ENCODE data around the gene GABPB1.

Gene GABPB1

GRCh38 chr15:50287324-50288116 lies 67.5 kb downstream of the GABPB1 start:
- H3K4me3 ChIP-seq (ENCODE audit: low read depth in 1 of 5, low read length in 5 of 5): no peak overlapping the region
- no peaks in the 10 kb centered on the region for H3K27me3 ChIP-seq (ENCODE audit: control insufficient read depth in 5 of 5, insufficient read depth in 4 of 5, low read length in 5 of 5)
- H3K36me3 ChIP-seq (ENCODE audit: control insufficient read depth in 5 of 5, insufficient read depth in 5 of 5, low read length in 5 of 5): peaks cover 18 to 35% (median 27%) of the 10 kb centered on the region in 5 donors

GRCh38 chr15:50281427-50281826 lies 73.6 kb downstream of the GABPB1 start:
- Histone ChIP-seq H3K27ac (ENCODE audit: low read depth, low read length) (no peak overlapping the region), H3K9ac (ENCODE audit: low read length in 5 of 5) (no peak overlapping the region), H3K9me3 (ENCODE audit: control insufficient read depth in 5 of 5, low read length in 5 of 5) (no peaks in the 10 kb centered on the region), H3K4me1 (ENCODE audit: control insufficient read depth in 5 of 5, insufficient read depth in 5 of 5, low read length in 5 of 5) (no peaks in the 10 kb centered on the region), H3K27me3 (ENCODE audit: control insufficient read depth in 5 of 5, insufficient read depth in 4 of 5, low read length in 5 of 5) (no peaks in the 10 kb centered on the region), H3K36me3 (ENCODE audit: control insufficient read depth in 5 of 5, insufficient read depth in 5 of 5, low read length in 5 of 5) (peaks cover 3 to 10% (median 6%) of the 10 kb centered on the region in 5 donors), H3K4me3 (ENCODE audit: low read depth in 1 of 5, low read length in 5 of 5) (no peak overlapping the region)

More at GRCh38 chr15:50287324-50288116, 67.5 kb downstream of the GABPB1 start:
- Histone ChIP-seq H3K9ac (ENCODE audit: low read length in 5 of 5) (no peak overlapping the region), H3K27ac (ENCODE audit: low read depth, low read length) (no peak overlapping the region), H3K9me3 (ENCODE audit: control insufficient read depth in 5 of 5, low read length in 5 of 5) (no peaks in the 10 kb centered on the region), H3K4me1 (ENCODE audit: control insufficient read depth in 5 of 5, insufficient read depth in 5 of 5, low read length in 5 of 5) (no peaks in the 10 kb centered on the region)

- Histone ChIP-seq H3K27ac (ENCODE audit: low read depth, low read length) (no peak overlapping the region), H3K4me1 (ENCODE audit: control insufficient read depth in 5 of 5, insufficient read depth in 5 of 5, low read length in 5 of 5) (no peaks in the 10 kb centered on the region), H3K27me3 (ENCODE audit: control insufficient read depth in 5 of 5, insufficient read depth in 4 of 5, low read length in 5 of 5) (no peaks in the 10 kb centered on the region), H3K36me3 (ENCODE audit: control insufficient read depth in 5 of 5, insufficient read depth in 5 of 5, low read length in 5 of 5) (peaks cover 0 to 4% (median 3%) of the 10 kb centered on the region in 5 donors), H3K9ac (ENCODE audit: low read length in 5 of 5) (no peak overlapping the region), H3K9me3 (ENCODE audit: control insufficient read depth in 5 of 5, low read length in 5 of 5) (no peaks in the 10 kb centered on the region), H3K4me3 (ENCODE audit: low read depth in 1 of 5, low read length in 5 of 5) (no peak overlapping the region)
These were observed 74.7 kb downstream of the GABPB1 start for GRCh38 chr15:50280271-50280670.

GRCh38 chr15:50278496-50278895 lies 76.5 kb downstream of the GABPB1 start:
- Histone ChIP-seq H3K27me3 (ENCODE audit: control insufficient read depth in 5 of 5, insufficient read depth in 4 of 5, low read length in 5 of 5) (no peaks in the 10 kb centered on the region), H3K9ac (ENCODE audit: low read length in 5 of 5) (no peak overlapping the region), H3K4me3 (ENCODE audit: low read depth in 1 of 5, low read length in 5 of 5) (no peak overlapping the region), H3K4me1 (ENCODE audit: control insufficient read depth in 5 of 5, insufficient read depth in 5 of 5, low read length in 5 of 5) (no peaks in the 10 kb centered on the region), H3K27ac (ENCODE audit: low read depth, low read length) (no peak overlapping the region), H3K36me3 (ENCODE audit: control insufficient read depth in 5 of 5, insufficient read depth in 5 of 5, low read length in 5 of 5) (peaks cover 0 to 3% (median 0%) of the 10 kb centered on the region in 5 donors), H3K9me3 (ENCODE audit: control insufficient read depth in 5 of 5, low read length in 5 of 5) (no peaks in the 10 kb centered on the region)

GRCh38 chr15:50277370-50277769 lies 77.6 kb downstream of the GABPB1 start:
- no peaks in the 10 kb centered on the region for H3K9me3 ChIP-seq (ENCODE audit: control insufficient read depth in 5 of 5, low read length in 5 of 5)
- H3K9ac ChIP-seq (ENCODE audit: low read length in 5 of 5): no peak overlapping the region
- no peaks in the 10 kb centered on the region for H3K27me3 ChIP-seq (ENCODE audit: control insufficient read depth in 5 of 5, insufficient read depth in 4 of 5, low read length in 5 of 5)

GRCh38 chr15:50275908-50276307 lies 79.1 kb downstream of the GABPB1 start:
- H3K4me1 ChIP-seq (ENCODE audit: control insufficient read depth in 5 of 5, insufficient read depth in 5 of 5, low read length in 5 of 5): no peaks in the 10 kb centered on the region
- H3K9me3 ChIP-seq (ENCODE audit: control insufficient read depth in 5 of 5, low read length in 5 of 5): no peaks in the 10 kb centered on the region
- H3K9ac ChIP-seq (ENCODE audit: low read length in 5 of 5): no peak overlapping the region
- no peak overlapping the region for H3K27ac ChIP-seq (ENCODE audit: low read depth, low read length)
- peaks cover 0 to 3% (median 0%) of the 10 kb centered on the region in 5 donors for H3K36me3 ChIP-seq (ENCODE audit: control insufficient read depth in 5 of 5, insufficient read depth in 5 of 5, low read length in 5 of 5)
- no peaks in the 10 kb centered on the region for H3K27me3 ChIP-seq (ENCODE audit: control insufficient read depth in 5 of 5, insufficient read depth in 4 of 5, low read length in 5 of 5)
- H3K4me3 ChIP-seq (ENCODE audit: low read depth in 1 of 5, low read length in 5 of 5): no peak overlapping the region

More at GRCh38 chr15:50277370-50277769, 77.6 kb downstream of the GABPB1 start:
- no peak overlapping the region for H3K4me3 ChIP-seq (ENCODE audit: low read depth in 1 of 5, low read length in 5 of 5)
- no peaks in the 10 kb centered on the region for H3K4me1 ChIP-seq (ENCODE audit: control insufficient read depth in 5 of 5, insufficient read depth in 5 of 5, low read length in 5 of 5)
- no peak overlapping the region for H3K27ac ChIP-seq (ENCODE audit: low read depth, low read length)
- peaks cover 0 to 3% (median 0%) of the 10 kb centered on the region in 5 donors for H3K36me3 ChIP-seq (ENCODE audit: control insufficient read depth in 5 of 5, insufficient read depth in 5 of 5, low read length in 5 of 5)

GRCh38 chr15:50275091-50275490 lies 79.9 kb downstream of the GABPB1 start:
- Histone ChIP-seq H3K27ac (ENCODE audit: low read depth, low read length) (no peak overlapping the region), H3K4me3 (ENCODE audit: low read depth in 1 of 5, low read length in 5 of 5) (no peak overlapping the region), H3K9me3 (ENCODE audit: control insufficient read depth in 5 of 5, low read length in 5 of 5) (no peaks in the 10 kb centered on the region), H3K4me1 (ENCODE audit: control insufficient read depth in 5 of 5, insufficient read depth in 5 of 5, low read length in 5 of 5) (no peaks in the 10 kb centered on the region), H3K36me3 (ENCODE audit: control insufficient read depth in 5 of 5, insufficient read depth in 5 of 5, low read length in 5 of 5) (no peaks in the 10 kb centered on the region), H3K27me3 (ENCODE audit: control insufficient read depth in 5 of 5, insufficient read depth in 4 of 5, low read length in 5 of 5) (no peaks in the 10 kb centered on the region), H3K9ac (ENCODE audit: low read length in 5 of 5) (no peak overlapping the region)

- H3K27me3 ChIP-seq (ENCODE audit: control insufficient read depth in 5 of 5, insufficient read depth in 4 of 5, low read length in 5 of 5): no peaks in the 10 kb centered on the region
- no peak overlapping the region for H3K9ac ChIP-seq (ENCODE audit: low read length in 5 of 5)
- H3K4me3 ChIP-seq (ENCODE audit: low read depth in 1 of 5, low read length in 5 of 5): no peak overlapping the region
- H3K36me3 ChIP-seq (ENCODE audit: control insufficient read depth in 5 of 5, insufficient read depth in 5 of 5, low read length in 5 of 5): no peaks in the 10 kb centered on the region
- H3K27ac ChIP-seq (ENCODE audit: low read depth, low read length): no peak overlapping the region
- H3K4me1 ChIP-seq (ENCODE audit: control insufficient read depth in 5 of 5, insufficient read depth in 5 of 5, low read length in 5 of 5): no peaks in the 10 kb centered on the region
- H3K9me3 ChIP-seq (ENCODE audit: control insufficient read depth in 5 of 5, low read length in 5 of 5): peaks cover 0 to 2% (median 0%) of the 10 kb centered on the region in 5 donors
These were observed 87.4 kb downstream of the GABPB1 start for GRCh38 chr15:50267577-50267976.

GRCh38 chr15:50265620-50266019 lies 89.4 kb downstream of the GABPB1 start, which contains the start of gene HDC:
Gene HDC (minus strand): TSS chr15:50265726. CDS start chr15:50265623, 103 bp downstream.
- H3K9ac ChIP-seq (ENCODE audit: low read length in 5 of 5): no peak within 1 kb of the TSS
- H3K9me3 ChIP-seq (ENCODE audit: control insufficient read depth in 5 of 5, low read length in 5 of 5): peaks cover 0 to 2% (median 0%) of the 10 kb centered on the region in 5 donors
- H3K4me1 ChIP-seq (ENCODE audit: control insufficient read depth in 5 of 5, insufficient read depth in 5 of 5, low read length in 5 of 5): no peaks in the 10 kb centered on the region
- no peaks in the 10 kb centered on the region for H3K27me3 ChIP-seq (ENCODE audit: control insufficient read depth in 5 of 5, insufficient read depth in 4 of 5, low read length in 5 of 5)
- H3K4me3 ChIP-seq (ENCODE audit: low read depth in 1 of 5, low read length in 5 of 5): no peak within 1 kb of the TSS
- no peak within 1 kb of the TSS for H3K27ac ChIP-seq (ENCODE audit: low read depth, low read length)
- no peaks in the 10 kb centered on the region for H3K36me3 ChIP-seq (ENCODE audit: control insufficient read depth in 5 of 5, insufficient read depth in 5 of 5, low read length in 5 of 5)

GRCh38 chr15:50262533-50262932 lies 92.5 kb downstream of the GABPB1 start:
- Histone ChIP-seq H3K4me1 (ENCODE audit: control insufficient read depth in 5 of 5, insufficient read depth in 5 of 5, low read length in 5 of 5) (no peaks in the 10 kb centered on the region), H3K4me3 (ENCODE audit: low read depth in 1 of 5, low read length in 5 of 5) (no peak overlapping the region), H3K27ac (ENCODE audit: low read depth, low read length) (no peak overlapping the region), H3K9me3 (ENCODE audit: control insufficient read depth in 5 of 5, low read length in 5 of 5) (no peaks in the 10 kb centered on the region), H3K9ac (ENCODE audit: low read length in 5 of 5) (no peak overlapping the region), H3K27me3 (ENCODE audit: control insufficient read depth in 5 of 5, insufficient read depth in 4 of 5, low read length in 5 of 5) (no peaks in the 10 kb centered on the region), H3K36me3 (ENCODE audit: control insufficient read depth in 5 of 5, insufficient read depth in 5 of 5, low read length in 5 of 5) (no peaks in the 10 kb centered on the region)

All from subcutaneous abdominal adipose tissue (tissue), 5 donors.